ENCODE data around the gene BCL2L11. TPM values are rescaled to one million over a fixed set of nuclear protein-coding genes. Genes with fewer than 3 reads are reported as not detected.
A peak's percentile ranks its signal among the peaks of the same experiment; 100 is the strongest.

Gene BCL2L11
- total and polyA plus RNA-seq, 10 of the 15 experiments (the other 5 are each of a cell fraction or from before 2014, with no cell fraction given) = 0.29 to 10.1 (median 1.1) TPM

GRCh38 chr2:111100765-111101162 is 19.9 kb upstream of the BCL2L11 start (continued):
- TF ChIP-seq ASH2L (IDR thresholded peaks at IDR 0.05; ENCODE audit: borderline replicate concordance, low read depth) (no peak), HDAC6 (IDR thresholded peaks at IDR 0.05; ENCODE audit: unreplicated experiment) (no peak), NFIC (IDR thresholded peaks at IDR 0.05; ENCODE audit: low read depth, low read length) (peak; percentile 87), GATAD2B (conservative IDR thresholded peaks at IDR 0.05; ENCODE audit: low read depth) (0 out of 2 replicates have a peak, but pooled peaks have one; percentile 49), JUNB (IDR thresholded peaks at IDR 0.05) (peak; percentile 93), NRF1 (conservative IDR thresholded peaks at IDR 0.05; ENCODE audit: low read depth, low read length) (no peak), RAD21 (IDR thresholded peaks at IDR 0.05; ENCODE audit: insufficient read depth, low read depth, low read length) (no peak), KAT2A (conservative IDR thresholded peaks at IDR 0.05; ENCODE audit: control insufficient read depth, low read depth, low read length) (no peak), ATF2 (IDR thresholded peaks at IDR 0.05; ENCODE audit: low read length) (peak; percentile 85), ESRRA (IDR thresholded peaks at IDR 0.05; ENCODE audit: low read length) (no peak), RBBP5 (conservative IDR thresholded peaks at IDR 0.05) (no peak), MYC (IDR thresholded peaks at IDR 0.05; ENCODE audit: insufficient read depth, insufficient read length, insufficient replicate concordance, low read length, severe bottlenecking) (no peak), NR2F1 (conservative IDR thresholded peaks at IDR 0.05) (0 out of 2 replicates have a peak, but pooled peaks have one; percentile 35), CHD4 (IDR thresholded peaks at IDR 0.05) (no peak), NFXL1 (IDR thresholded peaks at IDR 0.05; ENCODE audit: borderline replicate concordance) (no peak), ZNF207 (IDR thresholded peaks at IDR 0.05; ENCODE audit: borderline replicate concordance) (no peak), ZNF217 (IDR thresholded peaks at IDR 0.05) (peak; percentile 86)
- TF ChIP-seq, protein P1, sequence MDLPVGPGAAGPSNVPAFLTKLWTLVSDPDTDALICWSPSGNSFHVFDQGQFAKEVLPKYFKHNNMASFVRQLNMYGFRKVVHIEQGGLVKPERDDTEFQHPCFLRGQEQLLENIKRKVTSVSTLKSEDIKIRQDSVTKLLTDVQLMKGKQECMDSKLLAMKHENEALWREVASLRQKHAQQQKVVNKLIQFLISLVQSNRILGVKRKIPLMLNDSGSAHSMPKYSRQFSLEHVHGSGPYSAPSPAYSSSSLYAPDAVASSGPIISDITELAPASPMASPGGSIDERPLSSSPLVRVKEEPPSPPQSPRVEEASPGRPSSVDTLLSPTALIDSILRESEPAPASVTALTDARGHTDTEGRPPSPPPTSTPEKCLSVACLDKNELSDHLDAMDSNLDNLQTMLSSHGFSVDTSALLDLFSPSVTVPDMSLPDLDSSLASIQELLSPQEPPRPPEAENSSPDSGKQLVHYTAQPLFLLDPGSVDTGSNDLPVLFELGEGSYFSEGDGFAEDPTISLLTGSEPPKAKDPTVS (IDR thresholded peaks at IDR 0.05; ENCODE audit: low read depth, low read length) = no peak
- TF ChIP-seq, protein P2, sequence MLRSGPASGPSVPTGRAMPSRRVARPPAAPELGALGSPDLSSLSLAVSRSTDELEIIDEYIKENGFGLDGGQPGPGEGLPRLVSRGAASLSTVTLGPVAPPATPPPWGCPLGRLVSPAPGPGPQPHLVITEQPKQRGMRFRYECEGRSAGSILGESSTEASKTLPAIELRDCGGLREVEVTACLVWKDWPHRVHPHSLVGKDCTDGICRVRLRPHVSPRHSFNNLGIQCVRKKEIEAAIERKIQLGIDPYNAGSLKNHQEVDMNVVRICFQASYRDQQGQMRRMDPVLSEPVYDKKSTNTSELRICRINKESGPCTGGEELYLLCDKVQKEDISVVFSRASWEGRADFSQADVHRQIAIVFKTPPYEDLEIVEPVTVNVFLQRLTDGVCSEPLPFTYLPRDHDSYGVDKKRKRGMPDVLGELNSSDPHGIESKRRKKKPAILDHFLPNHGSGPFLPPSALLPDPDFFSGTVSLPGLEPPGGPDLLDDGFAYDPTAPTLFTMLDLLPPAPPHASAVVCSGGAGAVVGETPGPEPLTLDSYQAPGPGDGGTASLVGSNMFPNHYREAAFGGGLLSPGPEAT (IDR thresholded peaks at IDR 0.05; ENCODE audit: low read depth) = no peak
- TF ChIP-seq, protein P3, sequence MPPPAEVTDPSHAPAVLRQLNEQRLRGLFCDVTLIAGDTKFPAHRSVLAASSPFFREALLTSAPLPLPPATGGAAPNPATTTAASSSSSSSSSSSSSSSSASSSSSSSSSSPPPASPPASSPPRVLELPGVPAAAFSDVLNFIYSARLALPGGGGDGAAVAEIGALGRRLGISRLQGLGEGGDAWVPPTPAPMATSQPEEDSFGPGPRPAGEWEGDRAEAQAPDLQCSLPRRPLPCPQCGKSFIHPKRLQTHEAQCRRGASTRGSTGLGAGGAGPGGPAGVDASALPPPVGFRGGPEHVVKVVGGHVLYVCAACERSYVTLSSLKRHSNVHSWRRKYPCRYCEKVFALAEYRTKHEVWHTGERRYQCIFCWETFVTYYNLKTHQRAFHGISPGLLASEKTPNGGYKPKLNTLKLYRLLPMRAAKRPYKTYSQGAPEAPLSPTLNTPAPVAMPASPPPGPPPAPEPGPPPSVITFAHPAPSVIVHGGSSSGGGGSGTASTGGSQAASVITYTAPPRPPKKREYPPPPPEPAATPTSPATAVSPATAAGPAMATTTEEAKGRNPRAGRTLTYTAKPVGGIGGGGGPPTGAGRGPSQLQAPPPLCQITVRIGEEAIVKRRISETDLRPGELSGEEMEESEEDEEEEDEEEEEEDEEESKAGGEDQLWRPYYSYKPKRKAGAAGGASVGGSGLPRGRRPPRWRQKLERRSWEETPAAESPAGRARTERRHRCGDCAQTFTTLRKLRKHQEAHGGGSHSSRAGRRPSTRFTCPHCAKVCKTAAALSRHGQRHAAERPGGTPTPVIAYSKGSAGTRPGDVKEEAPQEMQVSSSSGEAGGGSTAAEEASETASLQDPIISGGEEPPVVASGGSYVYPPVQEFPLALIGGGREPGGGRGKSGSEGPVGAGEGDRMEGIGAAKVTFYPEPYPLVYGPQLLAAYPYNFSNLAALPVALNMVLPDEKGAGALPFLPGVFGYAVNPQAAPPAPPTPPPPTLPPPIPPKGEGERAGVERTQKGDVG (CRISPR knock-in tag; IDR thresholded peaks at IDR 0.05) = no peak
- TF ChIP-seq, protein P4, sequence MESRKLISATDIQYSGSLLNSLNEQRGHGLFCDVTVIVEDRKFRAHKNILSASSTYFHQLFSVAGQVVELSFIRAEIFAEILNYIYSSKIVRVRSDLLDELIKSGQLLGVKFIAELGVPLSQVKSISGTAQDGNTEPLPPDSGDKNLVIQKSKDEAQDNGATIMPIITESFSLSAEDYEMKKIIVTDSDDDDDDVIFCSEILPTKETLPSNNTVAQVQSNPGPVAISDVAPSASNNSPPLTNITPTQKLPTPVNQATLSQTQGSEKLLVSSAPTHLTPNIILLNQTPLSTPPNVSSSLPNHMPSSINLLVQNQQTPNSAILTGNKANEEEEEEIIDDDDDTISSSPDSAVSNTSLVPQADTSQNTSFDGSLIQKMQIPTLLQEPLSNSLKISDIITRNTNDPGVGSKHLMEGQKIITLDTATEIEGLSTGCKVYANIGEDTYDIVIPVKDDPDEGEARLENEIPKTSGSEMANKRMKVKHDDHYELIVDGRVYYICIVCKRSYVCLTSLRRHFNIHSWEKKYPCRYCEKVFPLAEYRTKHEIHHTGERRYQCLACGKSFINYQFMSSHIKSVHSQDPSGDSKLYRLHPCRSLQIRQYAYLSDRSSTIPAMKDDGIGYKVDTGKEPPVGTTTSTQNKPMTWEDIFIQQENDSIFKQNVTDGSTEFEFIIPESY (IDR thresholded peaks at IDR 0.05) = no peak

Data from GM12878 (cell line).